Breast epithelium (tissue), 4 donors: Measurements from ENCODE around the gene PDLIM4. TPM values are rescaled to one million over a fixed set of nuclear protein-coding genes. Genes with fewer than 3 reads are reported as not detected.
A peak's percentile ranks its signal among the peaks of the same experiment; 100 is the strongest.

Source experiments
- DNase-seq, 2 donors: peaks; one replicate each; pipeline ENCODE4 v3.0.0-alpha.2; 2019; ENCODE audit warnings: low spot score in 2 of 2
- H3K27ac ChIP-seq, 2 donors: fragments of 200-600 bp; sonication (generic) in 1 of 2; one replicate each; pipeline ENCODE4 v1.5.1; 2016 to 2019; ENCODE audit warnings: mild to moderate bottlenecking in 1 of 2
- H3K27me3 ChIP-seq, 2 donors: fragments of 200-600 bp; sonication (generic) in 1 of 2; one replicate each; pipeline versions ENCODE4 v1.5.1 to v1.6.0; 2017 to 2019; ENCODE audit warnings: control low read depth in 1 of 2, mild to moderate bottlenecking in 1 of 2
- H3K36me3 ChIP-seq: fragments of 200-600 bp; one replicate; pipeline ENCODE4 v1.5.1; 2019
- H3K4me1 ChIP-seq, 2 donors: fragments of 200-600 bp; sonication (generic); one replicate each; pipeline ENCODE4 v1.5.1; 2016 to 2019; ENCODE audit warnings: control low read depth in 1 of 2
- H3K4me3 ChIP-seq, 3 donors: fragments of 200-600 bp; sonication (generic); 1 replicate in 2 of 3; 2 replicates in 1 of 3; pipeline ENCODE4 v1.5.1; 2016 to 2019; ENCODE audit warnings: mild to moderate bottlenecking in 3 of 3, moderate library complexity in 2 of 3
- H3K9me3 ChIP-seq, 2 donors: fragments of 200-600 bp; sonication (generic) in 1 of 2; one replicate each; pipeline ENCODE4 v1.5.1; 2016 to 2019; ENCODE audit warnings: control low read depth in 1 of 2
- POLR2A ChIP-seq: fragments of 450-650 bp; IDR thresholded peaks from one replicate; pipeline ENCODE4 v1.6.1; 2016; ENCODE audit warnings: antibody characterized with exemption, mild to moderate bottlenecking, moderate library complexity
- POLR2AphosphoS5 ChIP-seq, 3 donors: sonication (generic); formaldehyde crosslinking; IDR thresholded peaks; one replicate each; pipeline ENCODE4 v1.6.1; 2017; ENCODE audit warnings: antibody characterized with exemption in 3 of 3
- intact Hi-C: fragments of 100-400 bp; cut with DNase I; formaldehyde crosslinking; loops from one replicate; pipeline ENCODE4 v1.15.1; 2023; ENCODE audit warnings: low total_unique reads
- total RNA-seq, 3 donors: library from RNA; depleted of rRNA; stranded (reverse); fragments of >200 nt; gene quantifications; one replicate each; pipeline ENCODE4 v1.1.0, GENCODE V29; 2016
- TF ChIP-seq, protein P1 (sequence below), 3 donors: fragments of 450-650 bp; IDR thresholded peaks; one replicate each; pipeline ENCODE4 v1.5.1; 2016 to 2017; ENCODE audit warnings: antibody characterized with exemption in 3 of 3, mild to moderate bottlenecking in 3 of 3, moderate library complexity in 3 of 3

PDLIM4 gene
- total RNA-seq, 3 donors from 2014 or later = 9.0 to 102 (median 71.4) TPM

DNA sequence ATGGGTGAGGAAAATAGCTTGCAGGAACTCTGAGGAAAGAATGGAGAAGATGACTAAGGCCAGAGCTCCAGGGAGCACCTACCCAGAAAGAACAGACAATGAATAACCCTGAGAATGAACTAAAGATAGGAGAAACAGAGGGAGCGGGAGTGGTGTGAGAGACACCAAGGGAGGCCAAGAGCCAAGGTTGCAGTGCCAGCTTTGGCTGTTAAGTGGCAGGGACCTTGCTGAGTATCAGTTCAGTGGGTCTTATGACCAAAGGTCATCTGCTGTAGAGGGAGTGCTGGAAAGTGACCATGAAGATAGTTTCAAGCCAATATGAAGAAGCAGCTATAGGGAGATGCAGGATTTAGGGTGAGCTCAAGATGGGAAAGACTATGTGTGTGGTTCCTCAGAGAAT, 46.6 kb upstream of the PDLIM4 start:
- no peaks in the 10 kb centered on the region for H3K4me1 ChIP-seq
- intact Hi-C loops = no loop called here
- no peak overlapping the region for H3K27ac ChIP-seq
- H3K4me3 ChIP-seq = no peak overlapping the region
- H3K36me3 ChIP-seq = no peaks in the 10 kb centered on the region
- H3K9me3 ChIP-seq = no peaks in the 10 kb centered on the region
- no peak for DNase-seq
- no peak for TF ChIP-seq POLR2A
- TF ChIP-seq, protein P1, sequence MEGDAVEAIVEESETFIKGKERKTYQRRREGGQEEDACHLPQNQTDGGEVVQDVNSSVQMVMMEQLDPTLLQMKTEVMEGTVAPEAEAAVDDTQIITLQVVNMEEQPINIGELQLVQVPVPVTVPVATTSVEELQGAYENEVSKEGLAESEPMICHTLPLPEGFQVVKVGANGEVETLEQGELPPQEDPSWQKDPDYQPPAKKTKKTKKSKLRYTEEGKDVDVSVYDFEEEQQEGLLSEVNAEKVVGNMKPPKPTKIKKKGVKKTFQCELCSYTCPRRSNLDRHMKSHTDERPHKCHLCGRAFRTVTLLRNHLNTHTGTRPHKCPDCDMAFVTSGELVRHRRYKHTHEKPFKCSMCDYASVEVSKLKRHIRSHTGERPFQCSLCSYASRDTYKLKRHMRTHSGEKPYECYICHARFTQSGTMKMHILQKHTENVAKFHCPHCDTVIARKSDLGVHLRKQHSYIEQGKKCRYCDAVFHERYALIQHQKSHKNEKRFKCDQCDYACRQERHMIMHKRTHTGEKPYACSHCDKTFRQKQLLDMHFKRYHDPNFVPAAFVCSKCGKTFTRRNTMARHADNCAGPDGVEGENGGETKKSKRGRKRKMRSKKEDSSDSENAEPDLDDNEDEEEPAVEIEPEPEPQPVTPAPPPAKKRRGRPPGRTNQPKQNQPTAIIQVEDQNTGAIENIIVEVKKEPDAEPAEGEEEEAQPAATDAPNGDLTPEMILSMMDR (IDR thresholded peaks at IDR 0.05) = no peak
- no peak for TF ChIP-seq POLR2AphosphoS5 (IDR thresholded peaks at IDR 0.05)
- no peaks in the 10 kb centered on the region for H3K27me3 ChIP-seq

DNA sequence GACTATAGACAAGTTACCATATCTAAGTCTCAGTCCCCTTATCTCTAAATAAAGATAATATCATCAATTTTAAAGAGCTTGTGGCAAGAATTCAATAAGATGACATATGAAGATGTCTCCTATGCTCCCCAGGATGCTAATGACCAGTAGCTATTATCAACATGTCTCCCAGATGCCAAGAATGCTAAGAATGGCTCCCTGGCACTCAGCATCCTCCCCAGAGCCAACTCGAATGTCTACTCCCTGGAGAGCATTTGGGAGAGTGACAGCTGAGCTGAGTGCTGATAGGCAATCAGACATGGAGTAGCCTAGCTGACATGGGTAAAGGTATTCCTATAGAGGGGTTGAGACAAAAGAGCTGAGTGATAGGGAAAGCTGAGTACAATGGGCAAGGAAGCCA, 45.7 kb upstream of the PDLIM4 start:
- no peaks in the 10 kb centered on the region for H3K36me3 ChIP-seq
- no peak overlapping the region for H3K4me3 ChIP-seq
- H3K27me3 ChIP-seq = no peaks in the 10 kb centered on the region
- no peak for TF ChIP-seq POLR2AphosphoS5 (IDR thresholded peaks at IDR 0.05)
- no peak for TF ChIP-seq POLR2A
- TF ChIP-seq, protein P1 (IDR thresholded peaks at IDR 0.05) = no peak
- H3K27ac ChIP-seq = no peak overlapping the region
- DNase-seq = no peak
- intact Hi-C loops = no loop called here
- H3K9me3 ChIP-seq = no peaks in the 10 kb centered on the region
- H3K4me1 ChIP-seq = no peaks in the 10 kb centered on the region

DNA sequence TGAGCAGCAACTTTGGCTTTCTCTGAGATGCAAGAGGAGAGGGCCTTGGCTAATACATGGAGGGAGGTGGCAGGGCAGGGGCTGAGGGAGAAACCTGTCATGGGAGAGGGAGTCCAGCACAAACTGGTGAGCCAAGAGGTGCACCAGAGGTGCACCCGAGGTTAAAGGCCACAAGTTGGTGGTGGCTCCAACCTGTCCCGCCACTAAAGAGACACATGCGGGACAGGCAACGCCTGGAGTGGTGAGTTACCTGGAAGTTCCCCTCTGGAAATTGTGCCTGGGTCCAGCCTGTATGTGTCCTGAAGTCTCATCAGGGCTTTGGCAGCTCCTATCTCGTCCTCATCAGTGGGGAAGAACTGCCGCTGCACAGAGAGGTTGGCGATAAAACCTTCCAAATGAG, 43.8 kb upstream of the PDLIM4 start:
- H3K36me3 ChIP-seq = no peaks in the 10 kb centered on the region

DNA sequence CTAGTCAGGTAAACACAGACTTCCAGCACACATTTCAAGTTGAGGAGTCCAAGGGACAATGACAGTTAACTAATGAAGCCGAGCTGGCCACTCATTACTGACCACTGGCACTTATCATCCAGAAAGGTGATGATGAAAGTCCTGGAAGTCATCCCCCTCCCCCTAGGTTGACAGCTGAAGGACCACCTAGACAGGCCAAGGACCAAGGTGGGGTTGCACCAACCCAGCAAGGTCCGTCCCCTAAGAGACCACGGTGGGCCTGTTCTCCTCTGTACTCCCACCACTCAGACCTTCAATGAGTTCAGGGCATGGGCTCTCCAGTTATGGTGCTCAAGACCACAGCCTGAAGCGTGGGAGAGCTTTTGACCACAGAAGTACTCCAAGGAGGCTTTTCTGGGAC, 43.0 kb upstream of the PDLIM4 start:
- TF ChIP-seq, protein P1 (IDR thresholded peaks at IDR 0.05) = no peak
- TF ChIP-seq POLR2AphosphoS5 (IDR thresholded peaks at IDR 0.05) (no peak), POLR2A (no peak)
- H3K36me3 ChIP-seq = no peaks in the 10 kb centered on the region

More for the DNA sequence above, 43.8 kb upstream of the PDLIM4 start:
- TF ChIP-seq, protein P1 (IDR thresholded peaks at IDR 0.05) = no peak
- TF ChIP-seq POLR2AphosphoS5 (IDR thresholded peaks at IDR 0.05) (no peak), POLR2A (no peak)
- Histone ChIP-seq H3K4me1 (no peaks in the 10 kb centered on the region), H3K27me3 (no peaks in the 10 kb centered on the region), H3K9me3 (no peaks in the 10 kb centered on the region), H3K4me3 (no peak overlapping the region), H3K27ac (no peak overlapping the region)
- intact Hi-C loops = no loop called here
- DNase-seq = no peak

DNA sequence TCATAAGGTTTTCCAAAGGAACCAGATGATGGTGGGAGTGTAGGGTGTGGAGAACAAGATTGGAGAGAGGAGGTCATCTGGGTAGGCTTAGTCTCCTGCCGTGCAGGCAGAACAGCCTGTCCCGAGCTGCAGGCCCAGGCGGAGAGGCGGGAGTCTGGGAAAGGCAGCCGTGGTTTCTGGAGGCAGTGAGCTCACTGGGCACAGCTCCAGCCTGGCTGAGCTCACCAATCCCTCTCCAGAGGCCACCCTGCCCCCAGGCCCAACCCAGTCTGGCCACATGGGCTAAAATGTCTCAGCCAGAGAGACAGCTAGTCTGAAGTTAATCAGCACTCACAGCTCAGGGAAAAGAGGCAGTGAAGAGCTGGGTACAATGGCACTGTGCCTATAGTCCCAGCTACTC, 42.2 kb upstream of the PDLIM4 start:
- Histone ChIP-seq H3K9me3 (no peaks in the 10 kb centered on the region), H3K27ac (peak overlapping the region; percentile 87 to 88), H3K36me3 (no peaks in the 10 kb centered on the region), H3K4me3 (no peak overlapping the region), H3K27me3 (no peaks in the 10 kb centered on the region), H3K4me1 (no peaks in the 10 kb centered on the region)
- intact Hi-C loops = no loop called here
- TF ChIP-seq POLR2A (no peak), POLR2AphosphoS5 (IDR thresholded peaks at IDR 0.05) (peak; percentile 39 to 74 (median 61))
- DNase-seq = peak; percentile 93 to 94

More for the DNA sequence above, 43.0 kb upstream of the PDLIM4 start:
- Histone ChIP-seq H3K4me1 (no peaks in the 10 kb centered on the region), H3K9me3 (no peaks in the 10 kb centered on the region), H3K27ac (peak overlapping the region; percentile 87 to 88), H3K4me3 (no peak overlapping the region), H3K27me3 (no peaks in the 10 kb centered on the region)
- intact Hi-C loops = no loop called here
- DNase-seq = no peak

DNA sequence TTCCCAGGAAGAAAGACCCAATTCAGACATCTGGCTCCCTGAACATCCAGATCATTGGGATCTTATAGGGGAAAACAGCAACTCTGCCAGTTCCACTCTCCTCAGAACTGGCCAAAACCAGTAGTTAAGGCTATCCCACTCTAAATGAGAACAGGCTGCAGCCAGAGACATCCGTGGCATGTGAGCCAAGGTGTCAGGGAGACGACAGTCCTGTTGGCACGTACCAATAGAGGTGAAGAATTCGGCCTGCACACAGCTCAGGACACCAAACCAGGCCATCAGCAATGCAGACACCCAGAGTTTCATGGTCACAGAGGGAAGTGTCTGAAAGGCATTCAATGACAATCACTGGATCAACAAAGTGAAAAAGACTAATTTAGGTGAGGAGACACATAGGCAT, 39.2 kb upstream of the PDLIM4 start:
- H3K9me3 ChIP-seq = no peaks in the 10 kb centered on the region
- TF ChIP-seq POLR2A = no peak
- intact Hi-C loops = no loop called here
- H3K36me3 ChIP-seq = no peaks in the 10 kb centered on the region
- H3K27ac ChIP-seq = no peak overlapping the region
- no peak for DNase-seq
- H3K4me3 ChIP-seq = no peak overlapping the region
- H3K27me3 ChIP-seq = no peaks in the 10 kb centered on the region
- no peaks in the 10 kb centered on the region for H3K4me1 ChIP-seq
